HepG2 (cell line): ENCODE data around the gene ZBTB46. TPM values are rescaled to one million over a fixed set of nuclear protein-coding genes. Genes with fewer than 3 reads are reported as not detected.

Source experiments
- ARID2 ChIP-seq: sonication (generic); formaldehyde crosslinking; IDR thresholded peaks from 2 replicates; pipeline ENCODE4 v1.8.1; 2022; ENCODE audit warnings: mild to moderate bottlenecking, missing genetic modification reagents, borderline replicate concordance
- BCL6 ChIP-seq: IDR thresholded peaks from 2 replicates; pipeline ENCODE4 v1.6.1; 2016; ENCODE audit warnings: missing genetic modification reagents, missing compliant biosample characterization
- CEBPG ChIP-seq: IDR thresholded peaks from 2 replicates; pipeline ENCODE4 v1.6.1; 2016
- KDM3A ChIP-seq: IDR thresholded peaks from 2 replicates; pipeline ENCODE4 v1.6.1; 2018; ENCODE audit warnings: low read depth, missing compliant biosample characterization
- KLF13 ChIP-seq: sonication (generic); formaldehyde crosslinking; IDR thresholded peaks from 2 replicates; pipeline ENCODE4 v1.4.0; 2020; ENCODE audit warnings: mild to moderate bottlenecking, missing genetic modification reagents
- NR2F1 ChIP-seq, 2 experiments: fragments of 450-650 bp in 1 of 2; formaldehyde crosslinking in 1 of 2; IDR thresholded peaks; 2 replicates each; pipeline versions ENCODE4 v1.5.0 to v1.6.1; 2016 to 2020; ENCODE audit warnings: mild to moderate bottlenecking in 1 of 2, missing compliant biosample characterization in 1 of 2, missing genetic modification reagents in 1 of 2, moderate library complexity in 1 of 2
- NR3C1 ChIP-seq: sonication (generic); formaldehyde crosslinking; IDR thresholded peaks from 2 replicates; pipeline ENCODE4 v1.4.0; 2020; ENCODE audit warnings: missing genetic modification reagents
- PRMT3 ChIP-seq: sonication (generic); formaldehyde crosslinking; IDR thresholded peaks from 2 replicates; pipeline ENCODE4 v1.8.1; 2022; ENCODE audit warnings: low read depth, mild to moderate bottlenecking, moderate library complexity, missing genetic modification reagents, borderline replicate concordance
- SIN3A ChIP-seq: IDR thresholded peaks from 2 replicates; pipeline ENCODE4 v1.6.1; 2011; ENCODE audit warnings: low read depth, mild to moderate bottlenecking, control low read depth, low read length, borderline replicate concordance
- TOPORS ChIP-seq: sonication (generic); formaldehyde crosslinking; IDR thresholded peaks from 2 replicates; pipeline ENCODE4 v1.8.0; 2023; ENCODE audit warnings: mild to moderate bottlenecking, missing genetic modification reagents
- ZMYM2 ChIP-seq: sonication (generic); formaldehyde crosslinking; IDR thresholded peaks from 2 replicates; pipeline ENCODE4 v1.8.0; 2022; ENCODE audit warnings: mild to moderate bottlenecking, missing genetic modification reagents
- ZNF20 ChIP-seq: sonication (generic); formaldehyde crosslinking; IDR thresholded peaks from 2 replicates; pipeline ENCODE4 v1.4.0; 2020; ENCODE audit warnings: mild to moderate bottlenecking, moderate library complexity, missing genetic modification reagents
- ZNF331 ChIP-seq: sonication (generic); formaldehyde crosslinking; IDR thresholded peaks from 2 replicates; pipeline ENCODE4 v1.4.0; 2020; ENCODE audit warnings: missing genetic modification reagents
- ZNF570 ChIP-seq: sonication (generic); formaldehyde crosslinking; IDR thresholded peaks from 2 replicates; pipeline ENCODE4 v1.4.0; 2020; ENCODE audit warnings: mild to moderate bottlenecking, missing genetic modification reagents, borderline replicate concordance
- ZNF703 ChIP-seq: sonication (generic); formaldehyde crosslinking; IDR thresholded peaks from 2 replicates; pipeline ENCODE4 v1.5.1; 2020; ENCODE audit warnings: missing genetic modification reagents, mild to moderate bottlenecking, moderate library complexity, borderline replicate concordance
- polyA plus RNA-seq, 8 experiments: library from polyadenylated mRNA; depleted of rRNA in 3 of 8; stranded (reverse) in 7 of 8; unstranded in 1 of 8; fragments of >200 nt; fragmentation: Illumina TruSeq in 4 of 8; extraction: Trizol in 4 of 8; gene quantifications; 2 replicates each; pipeline versions ENCODE4 v1.2.1 to v1.2.3, GENCODE V29; 2011 to 2016; ENCODE audit warnings: low read depth in 4 of 8, missing spikeins in 1 of 8, mixed read lengths in 1 of 8; ENCODE audit not compliant: insufficient read depth in 1 of 8
- total RNA-seq, 5 experiments: library from RNA; depleted of rRNA; stranded (reverse); fragments of >200 nt; fragmentation: Illumina TruSeq; extraction: Trizol; gene quantifications; 2 replicates each; pipeline ENCODE4 v1.2.3, GENCODE V29; 2016; ENCODE audit warnings: low read depth in 1 of 5
- TF ChIP-seq, protein P1 (sequence below): sonication (generic); formaldehyde crosslinking; IDR thresholded peaks from 2 replicates; pipeline ENCODE4 v1.4.0; 2020; ENCODE audit warnings: mild to moderate bottlenecking, missing genetic modification reagents
- TF ChIP-seq, protein P2 (sequence below): sonication (generic); formaldehyde crosslinking; IDR thresholded peaks from 2 replicates; pipeline ENCODE4 v1.4.0; 2020; ENCODE audit warnings: missing genetic modification reagents
- TF ChIP-seq, protein P3 (sequence below): IDR thresholded peaks from 2 replicates; pipeline ENCODE4 v1.6.1; 2012; ENCODE audit warnings: inconsistent platforms
- TF ChIP-seq, protein P4 (sequence below): sonication (generic); formaldehyde crosslinking; IDR thresholded peaks from 2 replicates; pipeline ENCODE4 v1.4.0; 2020; ENCODE audit warnings: mild to moderate bottlenecking, missing genetic modification reagents

Gene ZBTB46
- total and polyA plus RNA-seq, 2 of the 13 experiments (the other 11 are each of a cell fraction or from before 2014, with no cell fraction given): 1.6 to 13.5 TPM

DNA sequence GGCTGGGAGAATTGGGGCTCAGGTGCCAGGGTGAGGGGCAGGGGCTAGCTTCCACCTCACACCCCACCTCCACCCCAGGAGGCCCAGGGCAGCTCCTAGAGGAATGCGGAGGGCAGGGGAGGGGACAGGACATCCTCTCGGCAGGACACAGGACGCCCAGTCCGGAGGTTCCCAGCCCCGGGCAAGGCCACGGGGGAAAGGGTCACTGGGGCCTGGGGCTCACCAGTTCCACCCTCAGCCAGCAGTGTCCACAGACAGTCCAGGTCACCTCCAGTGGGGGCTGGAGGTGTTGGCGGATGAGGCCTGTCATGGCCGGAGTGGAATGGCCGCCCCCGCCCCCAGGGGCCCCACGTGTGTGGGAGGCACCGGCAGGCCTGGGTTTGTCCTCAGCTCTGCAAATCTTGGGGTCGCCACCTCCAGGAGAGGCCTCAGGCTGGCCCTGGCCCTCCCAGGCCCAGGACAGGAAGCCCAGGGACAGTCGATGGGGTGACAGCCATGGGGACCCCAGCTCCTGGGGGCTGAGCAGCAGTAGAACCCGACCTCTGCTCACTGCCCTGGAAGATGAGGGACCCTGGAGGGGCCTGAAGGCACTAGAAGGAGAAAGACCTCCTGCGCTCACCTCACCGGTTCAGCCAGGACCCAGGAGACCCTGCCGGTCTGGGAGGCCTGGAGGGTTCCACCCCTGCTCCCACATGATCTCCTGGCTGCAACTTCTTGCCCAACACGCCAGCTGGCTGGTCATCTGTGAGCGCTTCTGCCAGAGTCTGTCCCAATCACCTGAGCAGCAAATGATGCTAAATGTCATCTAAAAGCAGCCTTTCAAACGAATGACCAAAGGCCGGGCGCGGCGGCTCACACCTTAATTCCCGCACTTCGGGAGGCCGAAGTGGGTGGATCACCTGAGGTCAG, 17.2 kb upstream of the ZBTB46 start (continued):
- TF ChIP-seq, protein P1, sequence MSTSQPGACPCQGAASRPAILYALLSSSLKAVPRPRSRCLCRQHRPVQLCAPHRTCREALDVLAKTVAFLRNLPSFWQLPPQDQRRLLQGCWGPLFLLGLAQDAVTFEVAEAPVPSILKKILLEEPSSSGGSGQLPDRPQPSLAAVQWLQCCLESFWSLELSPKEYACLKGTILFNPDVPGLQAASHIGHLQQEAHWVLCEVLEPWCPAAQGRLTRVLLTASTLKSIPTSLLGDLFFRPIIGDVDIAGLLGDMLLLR (CRISPR knock-in tag): no peak; the same call in 1 of the 2 replicates
- 0 out of 2 replicates have a peak, but pooled peaks have one; percentile 36 for TF ChIP-seq SIN3A
- 0 out of 4 replicates have a peak, but pooled peaks of 1 of the 2 experiments have one; percentile 5 for TF ChIP-seq NR2F1 (CRISPR knock-in tag; IDR thresholded peaks at IDR 0.05)
- no peak for TF ChIP-seq ZNF20 (CRISPR knock-in tag)
- TF ChIP-seq KLF13 (CRISPR knock-in tag): no peak
- no peak for TF ChIP-seq ZNF703
- no peak; the same call in 1 of the 2 replicates for TF ChIP-seq KDM3A (CRISPR knock-in tag)
- no peak for TF ChIP-seq ZNF570
- no peak for TF ChIP-seq TOPORS (CRISPR knock-in tag)
- TF ChIP-seq ZNF331: no peak
- TF ChIP-seq, protein P2, sequence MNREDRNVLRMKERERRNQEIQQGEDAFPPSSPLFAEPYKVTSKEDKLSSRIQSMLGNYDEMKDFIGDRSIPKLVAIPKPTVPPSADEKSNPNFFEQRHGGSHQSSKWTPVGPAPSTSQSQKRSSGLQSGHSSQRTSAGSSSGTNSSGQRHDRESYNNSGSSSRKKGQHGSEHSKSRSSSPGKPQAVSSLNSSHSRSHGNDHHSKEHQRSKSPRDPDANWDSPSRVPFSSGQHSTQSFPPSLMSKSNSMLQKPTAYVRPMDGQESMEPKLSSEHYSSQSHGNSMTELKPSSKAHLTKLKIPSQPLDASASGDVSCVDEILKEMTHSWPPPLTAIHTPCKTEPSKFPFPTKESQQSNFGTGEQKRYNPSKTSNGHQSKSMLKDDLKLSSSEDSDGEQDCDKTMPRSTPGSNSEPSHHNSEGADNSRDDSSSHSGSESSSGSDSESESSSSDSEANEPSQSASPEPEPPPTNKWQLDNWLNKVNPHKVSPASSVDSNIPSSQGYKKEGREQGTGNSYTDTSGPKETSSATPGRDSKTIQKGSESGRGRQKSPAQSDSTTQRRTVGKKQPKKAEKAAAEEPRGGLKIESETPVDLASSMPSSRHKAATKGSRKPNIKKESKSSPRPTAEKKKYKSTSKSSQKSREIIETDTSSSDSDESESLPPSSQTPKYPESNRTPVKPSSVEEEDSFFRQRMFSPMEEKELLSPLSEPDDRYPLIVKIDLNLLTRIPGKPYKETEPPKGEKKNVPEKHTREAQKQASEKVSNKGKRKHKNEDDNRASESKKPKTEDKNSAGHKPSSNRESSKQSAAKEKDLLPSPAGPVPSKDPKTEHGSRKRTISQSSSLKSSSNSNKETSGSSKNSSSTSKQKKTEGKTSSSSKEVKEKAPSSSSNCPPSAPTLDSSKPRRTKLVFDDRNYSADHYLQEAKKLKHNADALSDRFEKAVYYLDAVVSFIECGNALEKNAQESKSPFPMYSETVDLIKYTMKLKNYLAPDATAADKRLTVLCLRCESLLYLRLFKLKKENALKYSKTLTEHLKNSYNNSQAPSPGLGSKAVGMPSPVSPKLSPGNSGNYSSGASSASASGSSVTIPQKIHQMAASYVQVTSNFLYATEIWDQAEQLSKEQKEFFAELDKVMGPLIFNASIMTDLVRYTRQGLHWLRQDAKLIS (CRISPR knock-in tag): no peak
- TF ChIP-seq, protein P3, sequence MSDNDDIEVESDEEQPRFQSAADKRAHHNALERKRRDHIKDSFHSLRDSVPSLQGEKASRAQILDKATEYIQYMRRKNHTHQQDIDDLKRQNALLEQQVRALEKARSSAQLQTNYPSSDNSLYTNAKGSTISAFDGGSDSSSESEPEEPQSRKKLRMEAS: peak; percentile 63
- TF ChIP-seq NR3C1 (CRISPR knock-in tag): no peak
- peak; percentile 62 for TF ChIP-seq CEBPG (CRISPR knock-in tag)
- TF ChIP-seq BCL6 (CRISPR knock-in tag): no peak
- TF ChIP-seq, protein P4, sequence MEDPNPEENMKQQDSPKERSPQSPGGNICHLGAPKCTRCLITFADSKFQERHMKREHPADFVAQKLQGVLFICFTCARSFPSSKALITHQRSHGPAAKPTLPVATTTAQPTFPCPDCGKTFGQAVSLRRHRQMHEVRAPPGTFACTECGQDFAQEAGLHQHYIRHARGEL (CRISPR knock-in tag): no peak
- TF ChIP-seq ARID2 (CRISPR knock-in tag): no peak
- TF ChIP-seq PRMT3 (CRISPR knock-in tag): no peak
- TF ChIP-seq ZMYM2 (CRISPR knock-in tag): no peak
